Neutrophil (primary cell): ENCODE results near the gene GNA12.

Source experiments
- H3K27ac ChIP-seq: fragments of 200-600 bp; sonication (generic); 2 replicates; pipeline ENCODE4 v1.5.1; 2016; ENCODE audit warnings: mild to moderate bottlenecking, moderate library complexity
- H3K27me3 ChIP-seq: fragments of 200-600 bp; sonication (generic); 2 replicates; pipeline ENCODE4 v1.6.0; 2016; ENCODE audit warnings: mild to moderate bottlenecking
- H3K36me3 ChIP-seq: fragments of 200-600 bp; sonication (generic); 2 replicates; pipeline ENCODE4 v1.5.1; 2017
- H3K4me1 ChIP-seq, 2 experiments: fragments of 200-600 bp in 1 of 2; sonication (generic) in 1 of 2; 1 replicate in 1 of 2; 2 replicates in 1 of 2; pipeline versions ENCODE4 v1.5.1 to v1.6.1; 2013 to 2016; ENCODE audit warnings: low read depth in 1 of 2, low read length in 1 of 2, mild to moderate bottlenecking in 1 of 2, moderate library complexity in 1 of 2; ENCODE audit not compliant: control insufficient read depth in 1 of 2, insufficient read depth in 1 of 2
- H3K4me3 ChIP-seq, 2 experiments: fragments of 200-600 bp in 1 of 2; sonication (generic) in 1 of 2; 1 replicate in 1 of 2; 2 replicates in 1 of 2; pipeline ENCODE4 v1.5.1; 2013 to 2016; ENCODE audit warnings: low read depth in 1 of 2, low read length in 1 of 2, mild to moderate bottlenecking in 1 of 2, moderate library complexity in 1 of 2
- H3K9me3 ChIP-seq: fragments of 200-600 bp; sonication (generic); 2 replicates; pipeline ENCODE4 v1.5.1; 2016
- TF ChIP-seq, protein P1 (sequence below): fragments of 200-600 bp; sonication (generic); IDR thresholded peaks from 2 replicates; pipeline ENCODE4 v1.5.1; 2016; ENCODE audit warnings: antibody characterized with exemption

The GNA12 gene, protein sequence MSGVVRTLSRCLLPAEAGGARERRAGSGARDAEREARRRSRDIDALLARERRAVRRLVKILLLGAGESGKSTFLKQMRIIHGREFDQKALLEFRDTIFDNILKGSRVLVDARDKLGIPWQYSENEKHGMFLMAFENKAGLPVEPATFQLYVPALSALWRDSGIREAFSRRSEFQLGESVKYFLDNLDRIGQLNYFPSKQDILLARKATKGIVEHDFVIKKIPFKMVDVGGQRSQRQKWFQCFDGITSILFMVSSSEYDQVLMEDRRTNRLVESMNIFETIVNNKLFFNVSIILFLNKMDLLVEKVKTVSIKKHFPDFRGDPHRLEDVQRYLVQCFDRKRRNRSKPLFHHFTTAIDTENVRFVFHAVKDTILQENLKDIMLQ

DNA sequence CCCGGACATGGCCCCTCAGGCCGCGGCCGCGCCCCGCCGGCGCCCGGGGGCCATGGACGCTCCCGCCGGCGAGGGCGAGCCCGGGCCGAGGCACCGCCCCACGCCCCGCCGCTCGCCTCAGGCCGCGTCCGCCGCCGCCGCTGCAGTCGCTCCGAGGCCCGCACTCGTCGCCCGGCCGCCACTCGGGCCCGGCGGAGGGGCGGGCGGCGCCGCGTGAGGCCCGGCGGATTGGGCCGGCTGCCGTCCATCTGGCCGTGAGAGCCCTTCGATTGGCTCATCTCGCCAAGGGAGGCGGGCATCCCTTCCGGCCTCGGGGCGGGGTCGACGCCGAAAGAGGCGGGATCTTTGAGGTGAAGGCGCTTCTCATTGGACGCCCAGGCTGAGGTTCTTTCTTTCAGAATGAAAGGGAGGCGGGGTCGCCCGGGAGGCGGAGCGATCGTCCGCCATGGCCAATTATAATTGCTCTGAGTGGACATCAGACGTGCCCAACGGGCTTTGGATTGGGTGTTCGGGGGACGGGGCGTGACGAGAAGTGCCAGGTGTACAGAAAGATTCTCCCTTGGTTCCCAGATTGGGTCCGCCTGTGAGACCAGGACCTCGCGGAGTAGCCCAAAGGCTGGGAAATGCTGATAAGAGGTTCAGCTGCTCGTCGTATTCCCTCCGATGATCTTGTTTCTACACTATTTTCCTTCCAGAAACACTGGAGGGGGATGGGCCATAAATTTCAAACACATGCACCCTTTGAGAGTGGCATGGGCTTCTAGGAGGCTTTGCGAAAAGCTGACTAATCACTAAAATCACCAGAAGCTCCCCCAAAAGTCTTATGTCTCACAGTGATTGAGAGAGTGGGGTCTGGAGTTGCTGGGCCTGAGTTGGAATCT is at the start of gene GNA12:
Gene GNA12, minus strand, starts transcription at position 156 of the 881 bp plus-strand sequence. Its CDS starts 147 bp downstream, at position 9.
- Histone ChIP-seq H3K9me3 (no peaks in the 10 kb centered on the region), H3K4me1 (peaks cover 10 to 12% of the 10 kb centered on the region in 2 experiments), H3K4me3 (peak within 1 kb of the TSS; percentile 56 to 69), H3K27ac (peak within 1 kb of the TSS; percentile 43), H3K27me3 (no peaks in the 10 kb centered on the region), H3K36me3 (no peaks in the 10 kb centered on the region)
- TF ChIP-seq, protein P1, sequence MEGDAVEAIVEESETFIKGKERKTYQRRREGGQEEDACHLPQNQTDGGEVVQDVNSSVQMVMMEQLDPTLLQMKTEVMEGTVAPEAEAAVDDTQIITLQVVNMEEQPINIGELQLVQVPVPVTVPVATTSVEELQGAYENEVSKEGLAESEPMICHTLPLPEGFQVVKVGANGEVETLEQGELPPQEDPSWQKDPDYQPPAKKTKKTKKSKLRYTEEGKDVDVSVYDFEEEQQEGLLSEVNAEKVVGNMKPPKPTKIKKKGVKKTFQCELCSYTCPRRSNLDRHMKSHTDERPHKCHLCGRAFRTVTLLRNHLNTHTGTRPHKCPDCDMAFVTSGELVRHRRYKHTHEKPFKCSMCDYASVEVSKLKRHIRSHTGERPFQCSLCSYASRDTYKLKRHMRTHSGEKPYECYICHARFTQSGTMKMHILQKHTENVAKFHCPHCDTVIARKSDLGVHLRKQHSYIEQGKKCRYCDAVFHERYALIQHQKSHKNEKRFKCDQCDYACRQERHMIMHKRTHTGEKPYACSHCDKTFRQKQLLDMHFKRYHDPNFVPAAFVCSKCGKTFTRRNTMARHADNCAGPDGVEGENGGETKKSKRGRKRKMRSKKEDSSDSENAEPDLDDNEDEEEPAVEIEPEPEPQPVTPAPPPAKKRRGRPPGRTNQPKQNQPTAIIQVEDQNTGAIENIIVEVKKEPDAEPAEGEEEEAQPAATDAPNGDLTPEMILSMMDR, result peak; percentile 25

DNA sequence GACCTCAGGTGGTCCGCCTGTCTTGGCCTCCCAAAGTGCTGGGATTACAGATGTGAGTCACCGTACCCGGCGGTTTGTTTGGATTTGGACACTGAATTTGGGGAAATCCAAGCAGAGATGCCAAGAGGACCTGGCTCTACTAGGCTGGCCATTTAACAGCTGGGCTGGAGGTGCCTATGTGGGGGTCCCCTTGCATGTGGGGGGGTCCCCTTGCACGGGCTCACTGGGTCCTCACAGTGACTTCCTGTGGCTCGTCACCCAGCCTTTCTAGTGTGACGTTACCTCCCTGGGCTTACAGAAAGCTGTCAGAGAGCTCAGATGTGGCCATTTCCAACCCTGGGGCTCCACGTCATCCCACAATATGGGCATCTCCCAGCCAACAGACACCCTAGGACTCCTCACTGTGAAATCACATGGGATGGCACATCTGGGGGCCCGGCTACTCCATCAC is 49.3 kb upstream of the GNA12 start:
- no peak overlapping the region for H3K4me3 ChIP-seq
- no peaks in the 10 kb centered on the region for H3K4me1 ChIP-seq
- H3K9me3 ChIP-seq, result no peaks in the 10 kb centered on the region
- H3K36me3 ChIP-seq, result no peaks in the 10 kb centered on the region
- peaks cover 10% of the 10 kb centered on the region for H3K27me3 ChIP-seq
- TF ChIP-seq, protein P1, result no peak
- no peak overlapping the region for H3K27ac ChIP-seq

DNA sequence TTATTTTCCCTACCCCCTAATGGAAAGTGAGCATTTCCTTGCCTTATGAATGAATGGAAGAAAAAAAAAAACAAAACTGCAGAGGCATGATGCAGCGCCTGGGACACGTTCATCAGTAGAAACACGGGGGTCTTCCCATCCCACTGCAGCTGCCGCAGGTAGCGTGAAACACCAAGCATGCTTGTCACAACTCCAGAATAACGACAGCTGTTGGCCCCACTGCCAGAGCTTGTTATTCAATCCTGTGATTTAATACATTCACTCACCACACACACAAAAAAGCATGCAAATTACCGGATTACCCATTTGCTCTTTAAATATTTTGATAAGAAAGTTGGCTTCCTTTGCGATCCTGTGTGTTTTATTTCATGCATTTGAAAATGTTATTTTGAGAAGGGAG is 48.4 kb upstream of the GNA12 start:
- Histone ChIP-seq H3K4me1 (no peaks in the 10 kb centered on the region), H3K9me3 (no peaks in the 10 kb centered on the region), H3K4me3 (no peak overlapping the region), H3K27me3 (peaks cover 10% of the 10 kb centered on the region), H3K27ac (no peak overlapping the region), H3K36me3 (no peaks in the 10 kb centered on the region)
- TF ChIP-seq, protein P1, result no peak

DNA sequence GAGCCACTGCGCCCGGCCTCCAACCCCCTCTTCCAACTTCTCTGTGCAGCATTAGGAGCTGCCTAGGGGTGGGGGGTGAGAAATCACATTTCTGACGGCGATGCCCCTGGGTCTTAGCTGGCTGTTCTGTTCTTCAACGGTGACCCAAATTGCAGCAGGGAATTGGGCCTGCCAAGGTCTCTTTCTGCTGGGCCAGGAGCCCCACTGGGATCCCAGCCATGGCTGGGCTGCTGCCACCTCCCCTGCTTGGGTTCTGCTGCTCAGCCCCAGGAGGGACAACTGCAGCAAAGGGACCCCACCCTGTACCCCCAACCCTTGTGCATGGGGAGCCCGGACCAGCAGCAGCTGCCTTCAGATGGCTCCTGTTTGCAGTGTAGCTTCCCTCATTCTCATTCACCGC is 43.7 kb upstream of the GNA12 start:
- Histone ChIP-seq H3K4me3 (no peak overlapping the region), H3K36me3 (no peaks in the 10 kb centered on the region), H3K9me3 (no peaks in the 10 kb centered on the region), H3K27me3 (peaks cover 6% of the 10 kb centered on the region), H3K4me1 (no peaks in the 10 kb centered on the region), H3K27ac (no peak overlapping the region)
- TF ChIP-seq, protein P1, result no peak

DNA sequence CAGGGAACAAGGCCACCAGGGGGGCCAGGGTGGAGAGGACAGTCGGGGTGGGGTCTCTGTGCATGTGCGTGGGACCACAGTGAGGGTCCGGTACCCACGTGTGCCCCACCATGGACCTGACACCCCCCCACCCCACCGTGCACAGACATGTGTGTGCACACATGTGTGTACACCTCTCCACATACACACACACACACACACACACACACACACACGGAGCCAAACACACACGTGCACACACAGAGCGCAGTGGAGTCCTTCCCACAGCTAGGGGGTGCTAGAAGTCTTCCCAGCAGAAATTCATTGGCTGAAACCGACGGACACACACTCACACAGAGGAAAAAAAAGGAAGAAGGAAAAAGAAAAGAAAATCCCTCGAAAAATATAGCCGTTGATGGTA is 42.8 kb upstream of the GNA12 start:
- TF ChIP-seq, protein P1, result no peak
- no peaks in the 10 kb centered on the region for H3K4me1 ChIP-seq
- H3K9me3 ChIP-seq, result no peaks in the 10 kb centered on the region
- H3K27ac ChIP-seq, result no peak overlapping the region
- H3K36me3 ChIP-seq, result no peaks in the 10 kb centered on the region
- no peak overlapping the region for H3K4me3 ChIP-seq
- peaks cover 15% of the 10 kb centered on the region for H3K27me3 ChIP-seq
